HEK293 (cell line): ENCODE results near the gene ZNF423.

ENCODE experiments used
- CTCF ChIA-PET: fragments of 350-600 bp; formaldehyde crosslinking; extraction: SDS; loops from one replicate; lab custom pipeline; 2021; ENCODE audit warnings: antibody characterized with exemption; lab: Yijun Ruan, JAX
- POLR2A ChIA-PET: fragments of 300-600 bp; formaldehyde crosslinking; extraction: SDS; loops from one replicate; lab custom pipeline; 2020; ENCODE audit warnings: antibody characterized with exemption, inconsistent platforms; lab: Yijun Ruan, JAX
- H3K27ac ChIP-seq: fragments of 200-500 bp; sonication (Bioruptor generic); 2 replicates; pipeline ENCODE4 v1.5.1; 2014; ENCODE audit warnings: low read depth, low read length, control low read depth, inconsistent platforms; ENCODE audit errors: extremely low read depth
- H3K36me3 ChIP-seq, 2 experiments: fragments of 200-500 bp in 1 of 2; sonication (Bioruptor generic) in 1 of 2; 1 replicate in 1 of 2; 2 replicates in 1 of 2; pipeline ENCODE4 v1.5.1; 2014 to 2017; ENCODE audit warnings: inconsistent platforms in 2 of 2, low read length in 2 of 2; ENCODE audit not compliant: control insufficient read depth in 2 of 2, insufficient read depth in 1 of 2
- H3K4me1 ChIP-seq: fragments of 200-500 bp; sonication (Bioruptor generic); 2 replicates; pipeline ENCODE4 v1.5.1; 2014; ENCODE audit warnings: mild to moderate bottlenecking, low read length, inconsistent platforms; ENCODE audit not compliant: control insufficient read depth, insufficient read depth
- H3K4me3 ChIP-seq: 2 replicates; pipeline ENCODE4 v1.5.1; 2011; ENCODE audit warnings: low read depth, mild to moderate bottlenecking, control low read depth, low read length, moderate library complexity
- H3K9me3 ChIP-seq: fragments of 200-500 bp; sonication (Bioruptor generic); 2 replicates; pipeline ENCODE4 v1.5.1; 2014; ENCODE audit warnings: low read depth, low read length, inconsistent platforms; ENCODE audit not compliant: control insufficient read depth, insufficient read depth
- KLF9 ChIP-seq: fragments of 450-650 bp; formaldehyde crosslinking; IDR thresholded peaks from 2 replicates; pipeline ENCODE4 v1.5.1; 2016; ENCODE audit warnings: missing biosample characterization, missing genetic modification characterization, low read depth
- ZBTB48 ChIP-seq: fragments of 450-650 bp; formaldehyde crosslinking; IDR thresholded peaks from 2 replicates; pipeline ENCODE4 v1.5.1; 2016; ENCODE audit warnings: missing biosample characterization, missing genetic modification characterization
- ZBTB49 ChIP-seq: fragments of 450-650 bp; formaldehyde crosslinking; IDR thresholded peaks from 2 replicates; pipeline ENCODE4 v1.5.1; 2016; ENCODE audit warnings: missing biosample characterization, missing genetic modification characterization, low read depth
- ZIC2 ChIP-seq: fragments of 450-650 bp; formaldehyde crosslinking; IDR thresholded peaks from 2 replicates; pipeline ENCODE4 v1.5.1; 2016; ENCODE audit warnings: missing biosample characterization, missing genetic modification characterization
- ZNF202 ChIP-seq: fragments of 450-650 bp; formaldehyde crosslinking; IDR thresholded peaks from 2 replicates; pipeline ENCODE4 v1.5.1; 2016; ENCODE audit warnings: missing biosample characterization, missing genetic modification characterization, borderline replicate concordance
- ZNF341 ChIP-seq: fragments of 450-650 bp; formaldehyde crosslinking; IDR thresholded peaks from 2 replicates; pipeline ENCODE4; 2016; ENCODE audit warnings: low read depth, missing biosample characterization, missing genetic modification characterization
- ZNF354C ChIP-seq: fragments of 450-650 bp; formaldehyde crosslinking; IDR thresholded peaks from 2 replicates; pipeline ENCODE4 v1.5.1; 2016; ENCODE audit warnings: missing biosample characterization, missing genetic modification characterization, low read depth, borderline replicate concordance
- ZNF37A ChIP-seq: fragments of 450-650 bp; IDR thresholded peaks from 2 replicates; pipeline ENCODE4 v1.5.1; 2018; ENCODE audit warnings: missing biosample characterization, missing genetic modification characterization
- ZNF555 ChIP-seq: fragments of 450-650 bp; formaldehyde crosslinking; conservative IDR thresholded peaks from 2 replicates; pipeline ENCODE4 v1.5.1; 2017; ENCODE audit warnings: missing biosample characterization, mild to moderate bottlenecking, missing genetic modification characterization, inconsistent platforms
- ZNF654 ChIP-seq: fragments of 450-650 bp; formaldehyde crosslinking; IDR thresholded peaks from 2 replicates; pipeline ENCODE4 v1.5.1; 2016; ENCODE audit warnings: low read depth, missing biosample characterization, missing genetic modification characterization
- ZNF707 ChIP-seq: fragments of 450-650 bp; formaldehyde crosslinking; IDR thresholded peaks from 2 replicates; pipeline ENCODE4 v1.5.1; 2016; ENCODE audit warnings: missing biosample characterization, missing genetic modification characterization
- TF ChIP-seq, protein P1 (sequence below): fragments of 450-650 bp; formaldehyde crosslinking; IDR thresholded peaks from 2 replicates; pipeline ENCODE4 v1.5.1; 2016; ENCODE audit warnings: missing biosample characterization, missing genetic modification characterization
- TF ChIP-seq, protein P2 (sequence below): fragments of 450-650 bp; formaldehyde crosslinking; IDR thresholded peaks from 2 replicates; pipeline ENCODE4 v1.5.1; 2016; ENCODE audit warnings: missing biosample characterization, missing genetic modification characterization

Gene ZNF423

DNA sequence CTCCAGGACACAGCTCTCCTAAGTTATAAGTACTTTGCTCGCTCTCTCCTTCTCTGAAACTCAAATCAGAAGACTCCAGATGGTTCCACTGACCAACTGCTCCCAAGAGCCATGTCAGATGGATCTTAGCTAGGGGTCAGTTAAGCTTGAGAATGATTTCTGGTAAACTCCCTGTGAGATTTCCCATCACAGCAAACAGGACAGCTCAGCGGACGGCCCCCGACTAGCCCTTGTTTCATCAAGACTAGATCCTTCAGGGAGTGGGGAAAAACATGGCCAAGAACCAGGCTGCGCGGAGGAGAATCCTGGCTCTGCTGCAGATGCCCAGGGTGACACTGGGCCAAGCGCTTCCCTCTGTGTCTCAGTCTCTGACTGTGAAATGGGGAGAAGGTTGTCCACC, 322.5 kb downstream of the ZNF423 start:
- Histone ChIP-seq H3K4me1 (no peaks in the 10 kb centered on the region), H3K36me3 (no peaks in the 10 kb centered on the region)
- CTCF ChIA-PET: no interaction called here
- no peak for TF ChIP-seq ZNF37A (tag by site-specific recombination)
- TF ChIP-seq ZNF202 (tag by site-specific recombination): no peak
- TF ChIP-seq, all 188 proteins: peak for 0
- Histone ChIP-seq H3K27ac (no peak overlapping the region), H3K4me3 (no peak overlapping the region), H3K9me3 (no peaks in the 10 kb centered on the region)
- POLR2A ChIA-PET: interaction anchor here (0.7 kb wide), 1 partner anchor 21 kb away, joined by 3 read pairs; no protein-coding TSS in a partner anchor

DNA sequence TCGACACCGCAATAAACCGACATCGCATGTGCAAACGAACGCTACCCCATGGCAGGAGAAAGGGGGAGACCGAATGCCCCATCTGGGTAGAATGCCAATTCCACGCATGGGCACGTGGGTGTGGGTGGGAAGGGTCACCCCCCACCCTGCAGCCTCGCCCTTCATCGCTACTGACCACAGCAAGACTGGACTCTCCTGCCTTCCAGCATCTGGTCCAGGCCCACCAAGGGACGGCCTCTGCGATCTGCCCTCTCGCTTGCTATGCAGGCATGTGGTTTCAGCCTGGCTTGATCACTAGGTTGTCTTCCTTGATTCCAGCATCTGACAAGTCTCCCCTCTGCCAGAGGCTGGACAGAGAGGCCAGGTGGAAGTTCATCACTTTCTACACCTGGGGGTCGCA, 323.0 kb downstream of the ZNF423 start:
- Histone ChIP-seq H3K9me3 (no peaks in the 10 kb centered on the region), H3K4me1 (no peaks in the 10 kb centered on the region), H3K27ac (no peak overlapping the region), H3K36me3 (no peaks in the 10 kb centered on the region), H3K4me3 (no peak overlapping the region)
- TF ChIP-seq ZNF707 (tag by site-specific recombination): no peak
- no peak for TF ChIP-seq ZBTB49 (tag by site-specific recombination)
- no peak for TF ChIP-seq ZNF354C (tag by site-specific recombination)
- TF ChIP-seq, protein P1, sequence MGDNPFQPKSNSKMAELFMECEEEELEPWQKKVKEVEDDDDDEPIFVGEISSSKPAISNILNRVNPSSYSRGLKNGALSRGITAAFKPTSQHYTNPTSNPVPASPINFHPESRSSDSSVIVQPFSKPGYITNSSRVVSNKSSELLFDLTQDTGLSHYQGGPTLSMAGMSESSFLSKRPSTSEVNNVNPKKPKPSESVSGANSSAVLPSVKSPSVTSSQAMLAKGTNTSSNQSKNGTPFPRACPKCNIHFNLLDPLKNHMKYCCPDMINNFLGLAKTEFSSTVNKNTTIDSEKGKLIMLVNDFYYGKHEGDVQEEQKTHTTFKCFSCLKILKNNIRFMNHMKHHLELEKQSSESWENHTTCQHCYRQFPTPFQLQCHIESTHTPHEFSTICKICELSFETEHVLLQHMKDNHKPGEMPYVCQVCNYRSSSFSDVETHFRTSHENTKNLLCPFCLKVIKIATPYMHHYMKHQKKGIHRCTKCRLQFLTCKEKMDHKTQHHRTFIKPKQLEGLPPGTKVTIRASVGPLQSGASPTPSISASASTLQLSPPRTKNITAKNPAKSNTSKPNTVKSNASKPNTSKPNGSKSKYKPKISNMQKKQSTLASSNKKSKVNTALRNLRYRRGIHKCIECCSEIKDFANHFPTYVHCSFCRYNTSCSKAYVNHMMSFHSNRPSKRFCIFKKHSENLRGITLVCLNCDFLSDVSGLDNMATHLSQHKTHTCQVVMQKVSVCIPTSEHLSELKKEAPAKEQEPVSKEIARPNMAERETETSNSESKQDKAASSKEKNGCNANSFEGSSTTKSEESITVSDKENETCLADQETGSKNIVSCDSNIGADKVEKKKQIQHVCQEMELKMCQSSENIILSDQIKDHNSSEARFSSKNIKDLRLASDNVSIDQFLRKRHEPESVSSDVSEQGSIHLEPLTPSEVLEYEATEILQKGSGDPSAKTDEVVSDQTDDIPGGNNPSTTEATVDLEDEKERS: no peak
- no peak for TF ChIP-seq ZBTB48 (tag by site-specific recombination)
- TF ChIP-seq, protein P2, sequence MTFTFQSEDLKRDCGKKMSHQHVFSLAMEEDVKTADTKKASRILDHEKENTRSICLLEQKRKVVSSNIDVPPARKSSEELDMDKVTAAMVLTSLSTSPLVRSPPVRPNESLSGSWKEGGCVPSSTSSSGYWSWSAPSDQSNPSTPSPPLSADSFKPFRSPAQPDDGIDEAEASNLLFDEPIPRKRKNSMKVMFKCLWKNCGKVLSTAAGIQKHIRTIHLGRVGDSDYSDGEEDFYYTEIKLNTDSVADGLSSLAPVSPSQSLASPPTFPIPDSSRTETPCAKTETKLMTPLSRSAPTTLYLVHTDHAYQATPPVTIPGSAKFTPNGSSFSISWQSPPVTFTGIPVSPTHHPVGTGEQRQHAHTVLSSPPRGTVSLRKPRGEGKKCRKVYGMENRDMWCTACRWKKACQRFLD (tag by site-specific recombination): no peak
- ChIA-PET POLR2A (no interaction called here), CTCF (no interaction called here)

DNA sequence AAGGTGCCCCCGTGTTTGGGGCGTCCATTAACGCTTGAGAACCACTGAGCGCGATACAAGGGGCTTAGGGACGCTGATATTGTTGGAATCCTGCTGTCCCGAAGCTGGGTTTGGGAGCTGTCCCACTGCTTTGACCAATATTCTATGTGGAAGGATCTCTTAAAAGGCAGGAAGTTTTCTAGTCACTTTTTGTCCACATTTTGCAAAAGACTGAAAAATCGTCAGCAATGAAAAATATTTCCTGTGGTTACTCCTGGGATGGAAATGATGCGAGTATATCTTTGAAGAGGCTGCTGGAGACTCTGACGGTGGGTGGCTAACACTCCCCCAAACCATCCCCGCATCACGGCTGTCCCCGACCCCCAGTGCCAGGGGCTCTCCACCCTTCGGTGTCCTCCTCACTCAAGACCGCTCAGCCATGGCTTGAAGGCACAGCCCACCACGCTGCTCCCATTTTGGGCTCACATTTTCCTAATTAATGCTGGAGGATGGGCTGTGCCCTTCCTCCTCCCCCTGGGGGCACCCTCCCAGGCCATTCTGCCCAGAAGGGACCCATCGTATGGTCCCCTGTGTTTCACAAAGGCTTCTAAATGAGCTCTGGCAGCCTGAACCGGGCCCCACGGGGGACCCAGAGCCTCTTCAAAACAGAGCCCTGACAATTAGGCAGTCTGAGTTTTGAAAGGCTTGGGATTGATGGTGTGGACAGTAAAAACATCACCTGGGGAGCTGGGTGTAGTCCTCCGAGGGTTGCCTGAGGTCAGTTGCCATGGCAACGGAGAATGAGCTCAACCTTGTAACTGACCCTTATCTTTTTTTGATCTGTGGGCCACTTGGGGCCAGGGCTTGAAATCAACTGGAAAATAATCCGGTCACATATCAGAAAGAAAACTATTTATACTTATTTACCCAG, 323.7 kb downstream of the ZNF423 start:
- Histone ChIP-seq H3K27ac (no peak overlapping the region), H3K9me3 (no peaks in the 10 kb centered on the region), H3K4me3 (no peak overlapping the region), H3K36me3 (no peaks in the 10 kb centered on the region)
- POLR2A ChIA-PET: no interaction called here
- TF ChIP-seq ZNF341 (tag by site-specific recombination) (peak; percentile 61; the same call in 1 of the 2 replicates), ZNF654 (tag by site-specific recombination) (no peak), KLF9 (tag by site-specific recombination) (no peak), ZNF555 (tag by site-specific recombination) (no peak), ZIC2 (tag by site-specific recombination) (peak; percentile 30)
- TF ChIP-seq, all 188 proteins: peak for 2
- CTCF ChIA-PET: no interaction called here
- no peaks in the 10 kb centered on the region for H3K4me1 ChIP-seq
